Measurements from ENCODE around the gene ACTMAP.

The ACTMAP gene

GRCh38 chr19:40721936-40722661, 28.2 kb downstream of the ACTMAP start:
- no peak overlapping the region for H3K9ac ChIP-seq
- peaks cover 8% of the 10 kb centered on the region; the same call in 1 of the 2 replicates for H3K79me2 ChIP-seq (ENCODE audit: insufficient read depth, low read depth)
- no peak overlapping the region for H3K27ac ChIP-seq
- no peak for TF ChIP-seq CTCF (conservative IDR thresholded peaks at IDR 0.05; ENCODE audit: low read depth, low read length)
- peaks cover 33% of the 10 kb centered on the region for H3K4me1 ChIP-seq (ENCODE audit: low read depth, poor library complexity, severe bottlenecking)
- H3K4me2 ChIP-seq = no peak overlapping the region
- H2AFZ ChIP-seq (ENCODE audit: low read depth) = no peak overlapping the region
- no peaks in the 10 kb centered on the region for H3K36me3 ChIP-seq (ENCODE audit: insufficient read depth)
- H3K27me3 ChIP-seq (ENCODE audit: insufficient read depth, low read depth) = no peaks in the 10 kb centered on the region
- no peaks in the 10 kb centered on the region for H4K20me1 ChIP-seq (ENCODE audit: insufficient read depth)
- H3K4me3 ChIP-seq (IDR thresholded peaks at IDR 0.05; ENCODE audit: insufficient read depth, low read depth, low read length) = no peak overlapping the region

- H3K79me2 ChIP-seq (ENCODE audit: insufficient read depth, low read depth) = peaks cover 8% of the 10 kb centered on the region; the same call in 1 of the 2 replicates
Measured at GRCh38 chr19:40721140-40721486, 29.2 kb downstream of the ACTMAP start.

DNA sequence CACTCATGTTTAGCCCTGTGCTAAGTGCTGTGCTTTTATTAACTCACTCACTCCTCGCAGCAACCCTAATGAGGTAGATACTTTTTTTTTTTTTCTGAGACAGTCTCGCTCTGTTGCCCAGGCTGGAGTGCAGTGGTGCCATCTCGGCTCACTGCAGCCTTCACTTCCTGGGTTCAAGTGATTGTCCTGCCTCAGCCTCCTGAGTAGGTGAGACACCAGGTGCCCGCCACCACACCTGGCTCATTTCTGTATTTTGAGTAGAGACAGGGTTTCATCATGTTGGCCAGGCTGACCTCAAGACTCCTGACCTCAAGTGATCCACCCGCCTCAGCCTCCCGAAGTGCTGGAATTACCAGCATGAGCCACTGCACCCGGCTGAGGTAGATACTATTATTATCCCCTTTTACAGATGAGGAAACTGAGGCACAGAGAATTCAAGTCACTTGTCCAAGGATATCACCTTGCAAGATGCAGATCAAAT, 30.8 kb downstream of the ACTMAP start:
- H3K9ac ChIP-seq = no peak overlapping the region
- no peaks in the 10 kb centered on the region for H3K36me3 ChIP-seq (ENCODE audit: insufficient read depth)
- no peaks in the 10 kb centered on the region for H3K27me3 ChIP-seq (ENCODE audit: insufficient read depth, low read depth)
- H3K4me1 ChIP-seq (ENCODE audit: low read depth, poor library complexity, severe bottlenecking) = peaks cover 47% of the 10 kb centered on the region
- H3K4me2 ChIP-seq = peak overlapping the region; percentile 95
- no peaks in the 10 kb centered on the region for H4K20me1 ChIP-seq (ENCODE audit: insufficient read depth)
- peaks cover 8% of the 10 kb centered on the region; the same call in 1 of the 2 replicates for H3K79me2 ChIP-seq (ENCODE audit: insufficient read depth, low read depth)
- no peak overlapping the region for H3K27ac ChIP-seq
- H2AFZ ChIP-seq (ENCODE audit: low read depth) = no peak overlapping the region
- no peak overlapping the region for H3K4me3 ChIP-seq (IDR thresholded peaks at IDR 0.05; ENCODE audit: insufficient read depth, low read depth, low read length)
- TF ChIP-seq CTCF (conservative IDR thresholded peaks at IDR 0.05; ENCODE audit: low read depth, low read length) = no peak

More at GRCh38 chr19:40721140-40721486, 29.2 kb downstream of the ACTMAP start:
- no peak overlapping the region for H3K4me3 ChIP-seq (IDR thresholded peaks at IDR 0.05; ENCODE audit: insufficient read depth, low read depth, low read length)
- H3K27me3 ChIP-seq (ENCODE audit: insufficient read depth, low read depth) = no peaks in the 10 kb centered on the region
- H3K36me3 ChIP-seq (ENCODE audit: insufficient read depth) = no peaks in the 10 kb centered on the region
- H3K27ac ChIP-seq = no peak overlapping the region
- no peak for TF ChIP-seq CTCF (conservative IDR thresholded peaks at IDR 0.05; ENCODE audit: low read depth, low read length)
- H4K20me1 ChIP-seq (ENCODE audit: insufficient read depth) = no peaks in the 10 kb centered on the region
- peaks cover 35% of the 10 kb centered on the region for H3K4me1 ChIP-seq (ENCODE audit: low read depth, poor library complexity, severe bottlenecking)
- no peak overlapping the region for H3K4me2 ChIP-seq
- H2AFZ ChIP-seq (ENCODE audit: low read depth) = no peak overlapping the region
- H3K9ac ChIP-seq = no peak overlapping the region

GRCh38 chr19:40718774-40719391, 31.4 kb downstream of the ACTMAP start:
- TF ChIP-seq CTCF (conservative IDR thresholded peaks at IDR 0.05; ENCODE audit: low read depth, low read length) = no peak
- peaks cover 8% of the 10 kb centered on the region; the same call in 1 of the 2 replicates for H3K79me2 ChIP-seq (ENCODE audit: insufficient read depth, low read depth)

More at GRCh38 chr19:40718774-40719391, 31.4 kb downstream of the ACTMAP start:
- H3K4me3 ChIP-seq (IDR thresholded peaks at IDR 0.05; ENCODE audit: insufficient read depth, low read depth, low read length) = no peak overlapping the region
- H4K20me1 ChIP-seq (ENCODE audit: insufficient read depth) = no peaks in the 10 kb centered on the region
- peak overlapping the region; percentile 40; the same call in 1 of the 2 replicates for H3K9ac ChIP-seq
- H3K27me3 ChIP-seq (ENCODE audit: insufficient read depth, low read depth) = no peaks in the 10 kb centered on the region
- no peak overlapping the region for H3K27ac ChIP-seq
- H3K4me1 ChIP-seq (ENCODE audit: low read depth, poor library complexity, severe bottlenecking) = peaks cover 53% of the 10 kb centered on the region
- H3K4me2 ChIP-seq = peak overlapping the region; percentile 95
- no peaks in the 10 kb centered on the region for H3K36me3 ChIP-seq (ENCODE audit: insufficient read depth)
- peak overlapping the region; percentile 33; the same call in 1 of the 2 replicates for H2AFZ ChIP-seq (ENCODE audit: low read depth)
